ENCODE measurements around the gene ZFP64.

The ZFP64 gene

DNA sequence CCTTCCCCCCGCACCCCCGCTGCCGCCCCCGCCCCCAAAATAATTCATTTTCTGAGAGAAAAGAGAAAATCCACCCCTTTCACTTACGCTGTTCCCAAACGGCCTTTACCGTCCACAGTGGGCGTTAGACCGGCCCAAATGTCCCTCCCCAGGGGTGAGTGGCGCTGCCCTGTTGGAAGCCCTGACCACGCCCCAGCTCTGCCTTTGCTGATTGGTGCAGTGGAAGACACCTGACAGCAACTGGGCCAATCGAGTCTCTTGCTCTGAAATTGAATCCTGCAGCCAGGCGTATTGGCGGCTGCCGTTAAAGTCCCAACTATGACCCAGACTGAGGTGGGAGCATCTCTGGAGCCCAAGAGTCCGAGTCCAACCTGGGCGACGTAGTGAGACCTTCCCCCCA is 15.7 kb downstream of the ZFP64 start:
- Histone ChIP-seq H3K9me2 (replicated peaks; ENCODE audit: low read depth, low read length) (no peaks in the 10 kb centered on the region), H3K9me3 (ENCODE audit: insufficient read depth, low read depth, low read length) (no peaks in the 10 kb centered on the region), H3K4me3 (ENCODE audit: low read length, poor library complexity, severe bottlenecking) (no peak overlapping the region), H2AFZ (ENCODE audit: low read length) (no peak overlapping the region), H4K20me1 (ENCODE audit: insufficient read depth, low read length, poor library complexity, severe bottlenecking) (no peaks in the 10 kb centered on the region), H3K4me2 (ENCODE audit: low read depth, low read length, poor library complexity, severe bottlenecking) (no peak overlapping the region), H3K79me2 (ENCODE audit: insufficient read depth, low read length) (no peaks in the 10 kb centered on the region), H3K27me3 (ENCODE audit: insufficient read depth, low read length, poor library complexity, severe bottlenecking) (no peaks in the 10 kb centered on the region), H3F3A (ENCODE audit: low read depth) (no peaks in the 10 kb centered on the region), H3K9ac (ENCODE audit: low read depth, low read length, poor library complexity, severe bottlenecking) (no peak overlapping the region), H3K4me1 (ENCODE audit: insufficient read depth, low read length, poor library complexity, severe bottlenecking) (peaks cover 8% of the 10 kb centered on the region), H3K36me3 (ENCODE audit: insufficient read depth, low read length) (peaks cover 6% of the 10 kb centered on the region; the same call in 1 of the 2 replicates)
- no peak for TF ChIP-seq EZH2phosphoT487 (IDR thresholded peaks at IDR 0.05; ENCODE audit: borderline replicate concordance)
- TF ChIP-seq, protein P1, sequence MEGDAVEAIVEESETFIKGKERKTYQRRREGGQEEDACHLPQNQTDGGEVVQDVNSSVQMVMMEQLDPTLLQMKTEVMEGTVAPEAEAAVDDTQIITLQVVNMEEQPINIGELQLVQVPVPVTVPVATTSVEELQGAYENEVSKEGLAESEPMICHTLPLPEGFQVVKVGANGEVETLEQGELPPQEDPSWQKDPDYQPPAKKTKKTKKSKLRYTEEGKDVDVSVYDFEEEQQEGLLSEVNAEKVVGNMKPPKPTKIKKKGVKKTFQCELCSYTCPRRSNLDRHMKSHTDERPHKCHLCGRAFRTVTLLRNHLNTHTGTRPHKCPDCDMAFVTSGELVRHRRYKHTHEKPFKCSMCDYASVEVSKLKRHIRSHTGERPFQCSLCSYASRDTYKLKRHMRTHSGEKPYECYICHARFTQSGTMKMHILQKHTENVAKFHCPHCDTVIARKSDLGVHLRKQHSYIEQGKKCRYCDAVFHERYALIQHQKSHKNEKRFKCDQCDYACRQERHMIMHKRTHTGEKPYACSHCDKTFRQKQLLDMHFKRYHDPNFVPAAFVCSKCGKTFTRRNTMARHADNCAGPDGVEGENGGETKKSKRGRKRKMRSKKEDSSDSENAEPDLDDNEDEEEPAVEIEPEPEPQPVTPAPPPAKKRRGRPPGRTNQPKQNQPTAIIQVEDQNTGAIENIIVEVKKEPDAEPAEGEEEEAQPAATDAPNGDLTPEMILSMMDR (conservative IDR thresholded peaks at IDR 0.05; ENCODE audit: low read length) = no peak

DNA sequence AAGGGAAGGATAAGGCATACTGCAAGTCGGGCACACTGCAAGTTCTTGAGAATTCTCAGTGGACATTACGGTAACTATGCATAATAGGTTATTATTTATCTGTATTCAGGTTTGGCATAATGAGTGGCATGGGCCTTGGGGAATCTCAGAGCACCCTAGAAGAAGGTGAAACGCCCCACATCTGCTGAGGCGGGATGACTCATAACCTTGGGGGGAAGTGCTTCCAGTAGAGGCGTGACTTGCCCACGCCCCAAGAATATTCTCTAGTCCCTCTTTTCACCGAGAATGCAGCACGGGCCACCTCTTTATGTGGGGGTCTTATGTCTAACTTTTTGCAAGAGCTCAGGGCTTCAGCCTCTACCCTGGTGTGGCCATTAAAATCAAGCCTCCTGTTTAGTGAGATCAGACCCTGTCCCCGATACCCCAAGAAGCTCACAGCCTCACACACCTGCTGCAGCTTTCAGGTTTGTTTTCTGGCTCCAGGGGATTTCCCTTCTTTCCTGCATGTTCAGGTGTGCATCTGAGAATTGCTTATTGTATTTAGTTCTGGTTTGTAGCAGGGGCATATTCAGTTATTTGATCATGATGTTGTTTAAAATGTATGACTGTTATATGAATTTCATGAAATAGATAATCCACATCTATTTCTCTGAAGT is 19.1 kb downstream of the ZFP64 start:
- Histone ChIP-seq H3K4me1 (ENCODE audit: insufficient read depth, low read length, poor library complexity, severe bottlenecking) (peaks cover 12% of the 10 kb centered on the region), H3K9me3 (ENCODE audit: insufficient read depth, low read depth, low read length) (no peaks in the 10 kb centered on the region), H3K9me2 (replicated peaks; ENCODE audit: low read depth, low read length) (no peaks in the 10 kb centered on the region), H2AFZ (ENCODE audit: low read length) (no peak overlapping the region), H3K4me3 (ENCODE audit: low read length, poor library complexity, severe bottlenecking) (no peak overlapping the region), H3K9ac (ENCODE audit: low read depth, low read length, poor library complexity, severe bottlenecking) (no peak overlapping the region), H3K27me3 (ENCODE audit: insufficient read depth, low read length, poor library complexity, severe bottlenecking) (no peaks in the 10 kb centered on the region), H3K4me2 (ENCODE audit: low read depth, low read length, poor library complexity, severe bottlenecking) (no peak overlapping the region), H4K20me1 (ENCODE audit: insufficient read depth, low read length, poor library complexity, severe bottlenecking) (no peaks in the 10 kb centered on the region), H3K79me2 (ENCODE audit: insufficient read depth, low read length) (no peaks in the 10 kb centered on the region), H3K36me3 (ENCODE audit: insufficient read depth, low read length) (peaks cover 11% of the 10 kb centered on the region; the same call in 1 of the 2 replicates), H3F3A (ENCODE audit: low read depth) (no peaks in the 10 kb centered on the region)
- TF ChIP-seq EZH2phosphoT487 (IDR thresholded peaks at IDR 0.05; ENCODE audit: borderline replicate concordance) = no peak
- TF ChIP-seq, protein P1 (conservative IDR thresholded peaks at IDR 0.05; ENCODE audit: low read length) = no peak

DNA sequence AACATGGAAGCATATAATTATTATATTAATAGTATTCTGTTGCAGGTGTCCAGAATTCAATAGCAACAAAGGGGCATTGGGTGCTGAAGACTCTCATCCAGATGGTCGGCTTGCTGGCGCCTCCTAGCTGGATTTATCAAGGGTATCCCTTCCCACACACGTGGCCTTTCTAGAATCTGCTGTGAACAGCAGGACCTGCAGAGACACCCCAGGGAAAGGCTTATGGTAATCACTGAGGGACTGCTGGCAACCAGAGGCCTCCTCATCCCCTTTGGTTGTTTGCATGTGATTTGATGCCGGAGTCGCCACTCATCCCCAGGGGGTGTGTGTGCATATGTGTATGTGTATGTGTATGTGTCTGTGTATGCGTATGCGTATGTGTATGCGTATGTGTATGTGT is 20.6 kb downstream of the ZFP64 start:
- Histone ChIP-seq H4K20me1 (ENCODE audit: insufficient read depth, low read length, poor library complexity, severe bottlenecking) (no peaks in the 10 kb centered on the region), H3K36me3 (ENCODE audit: insufficient read depth, low read length) (peaks cover 12% of the 10 kb centered on the region; the same call in 1 of the 2 replicates), H3K79me2 (ENCODE audit: insufficient read depth, low read length) (no peaks in the 10 kb centered on the region), H3K4me2 (ENCODE audit: low read depth, low read length, poor library complexity, severe bottlenecking) (no peak overlapping the region), H3K4me1 (ENCODE audit: insufficient read depth, low read length, poor library complexity, severe bottlenecking) (peaks cover 12% of the 10 kb centered on the region), H3K9me3 (ENCODE audit: insufficient read depth, low read depth, low read length) (peaks cover under 1% of the 10 kb centered on the region; the same call in 1 of the 2 replicates), H3K4me3 (ENCODE audit: low read length, poor library complexity, severe bottlenecking) (no peak overlapping the region), H3K9me2 (replicated peaks; ENCODE audit: low read depth, low read length) (no peaks in the 10 kb centered on the region), H3F3A (ENCODE audit: low read depth) (no peaks in the 10 kb centered on the region), H3K9ac (ENCODE audit: low read depth, low read length, poor library complexity, severe bottlenecking) (no peak overlapping the region), H3K27me3 (ENCODE audit: insufficient read depth, low read length, poor library complexity, severe bottlenecking) (no peaks in the 10 kb centered on the region), H2AFZ (ENCODE audit: low read length) (no peak overlapping the region)
- TF ChIP-seq EZH2phosphoT487 (IDR thresholded peaks at IDR 0.05; ENCODE audit: borderline replicate concordance) = no peak
- TF ChIP-seq, protein P1 (conservative IDR thresholded peaks at IDR 0.05; ENCODE audit: low read length) = no peak
